Skeletal muscle satellite cell (primary cell): ENCODE data around the gene SLC7A7.

ENCODE experiments used
- H3K27me3 ChIP-seq: 2 replicates; pipeline ENCODE4 v1.7.0; 2013; ENCODE audit warnings: low read length; ENCODE audit not compliant: control insufficient read depth, insufficient read depth
- H3K36me3 ChIP-seq: 2 replicates; pipeline ENCODE4 v1.7.0; 2013; ENCODE audit warnings: mild to moderate bottlenecking, control low read depth, low read length; ENCODE audit not compliant: insufficient read depth
- H3K4me1 ChIP-seq: 2 replicates; pipeline ENCODE4 v1.7.0; 2013; ENCODE audit warnings: low read length; ENCODE audit not compliant: control insufficient read depth, insufficient read depth
- H3K4me2 ChIP-seq: 2 replicates; pipeline ENCODE4 v1.7.0; 2013; ENCODE audit warnings: mild to moderate bottlenecking, low read length
- H3K4me3 ChIP-seq: 2 replicates; pipeline ENCODE4 v1.7.0; 2013; ENCODE audit warnings: low read length
- H3K9ac ChIP-seq: 2 replicates; pipeline ENCODE4 v1.7.0; 2013; ENCODE audit warnings: mild to moderate bottlenecking, low read depth, low read length, moderate library complexity
- H3K9me3 ChIP-seq: replicated peaks from 2 replicates; pipeline ENCODE4 v1.7.0; 2013; ENCODE audit warnings: mild to moderate bottlenecking, control low read depth, low read length

SLC7A7 gene

GRCh38 chr14:22849212-22849819, 34.1 kb upstream of the SLC7A7 start:
- H3K4me3 ChIP-seq: no peak overlapping the region
- peak overlapping the region; percentile 76 for H3K9ac ChIP-seq

GRCh38 chr14:22848351-22849164, 33.3 kb upstream of the SLC7A7 start:
- H3K27me3 ChIP-seq: no peaks in the 10 kb centered on the region
- peaks cover 72% of the 10 kb centered on the region for H3K4me1 ChIP-seq
- no peaks in the 10 kb centered on the region for H3K9me3 ChIP-seq
- H3K36me3 ChIP-seq: peaks cover 36% of the 10 kb centered on the region
- peak overlapping the region; percentile 55 for H3K4me2 ChIP-seq
- peak overlapping the region; percentile 13 for H3K4me3 ChIP-seq
- H3K9ac ChIP-seq: peak overlapping the region; percentile 76

More at GRCh38 chr14:22849212-22849819, 34.1 kb upstream of the SLC7A7 start:
- peak overlapping the region; percentile 55 for H3K4me2 ChIP-seq
- no peaks in the 10 kb centered on the region for H3K27me3 ChIP-seq
- peaks cover 31% of the 10 kb centered on the region for H3K36me3 ChIP-seq
- H3K4me1 ChIP-seq: peaks cover 72% of the 10 kb centered on the region
- H3K9me3 ChIP-seq: no peaks in the 10 kb centered on the region

DNA sequence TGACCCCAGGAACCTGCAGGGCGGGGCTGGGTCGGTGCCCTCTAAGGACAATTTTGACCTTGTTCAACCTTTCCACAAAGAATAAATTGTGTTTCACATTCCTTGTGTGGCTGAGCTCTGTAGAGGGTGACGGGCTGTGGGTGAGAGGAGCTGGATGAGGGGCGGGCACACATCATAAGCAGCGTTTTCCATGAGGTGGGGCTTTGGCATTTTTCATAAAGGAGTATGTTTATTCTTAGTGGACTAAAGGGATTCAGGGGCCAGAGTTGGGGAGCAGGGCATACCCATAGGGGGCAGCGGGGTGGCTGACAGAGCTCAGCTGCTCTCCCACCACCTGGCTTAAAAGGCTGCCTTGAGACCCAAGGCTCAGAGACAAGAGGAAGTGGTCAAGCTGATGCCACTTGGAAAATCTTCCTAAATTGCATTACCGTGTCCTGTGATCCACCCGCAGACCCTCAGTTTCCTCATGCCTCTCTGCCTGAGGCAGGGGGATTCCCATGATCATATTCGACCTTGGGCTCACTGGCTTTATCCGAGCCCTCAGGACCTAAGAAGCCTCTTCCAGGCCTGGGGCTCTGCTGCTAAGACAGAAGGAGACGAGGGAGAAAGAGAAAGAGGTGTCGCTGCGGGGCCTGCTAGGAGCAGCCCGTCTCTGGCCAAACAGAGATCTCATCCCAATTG, 32.6 kb upstream of the SLC7A7 start:
- Histone ChIP-seq H3K36me3 (peaks cover 43% of the 10 kb centered on the region), H3K9me3 (no peaks in the 10 kb centered on the region), H3K4me3 (peak overlapping the region; percentile 13), H3K4me2 (peak overlapping the region; percentile 55), H3K9ac (peak overlapping the region; percentile 76), H3K27me3 (no peaks in the 10 kb centered on the region), H3K4me1 (peaks cover 67% of the 10 kb centered on the region)

GRCh38 chr14:22846811-22847307, 31.6 kb upstream of the SLC7A7 start:
- Histone ChIP-seq H3K4me3 (no peak overlapping the region), H3K4me2 (no peak overlapping the region), H3K9me3 (no peaks in the 10 kb centered on the region), H3K4me1 (peaks cover 57% of the 10 kb centered on the region), H3K27me3 (no peaks in the 10 kb centered on the region), H3K9ac (peak overlapping the region; percentile 42), H3K36me3 (peaks cover 53% of the 10 kb centered on the region)

DNA sequence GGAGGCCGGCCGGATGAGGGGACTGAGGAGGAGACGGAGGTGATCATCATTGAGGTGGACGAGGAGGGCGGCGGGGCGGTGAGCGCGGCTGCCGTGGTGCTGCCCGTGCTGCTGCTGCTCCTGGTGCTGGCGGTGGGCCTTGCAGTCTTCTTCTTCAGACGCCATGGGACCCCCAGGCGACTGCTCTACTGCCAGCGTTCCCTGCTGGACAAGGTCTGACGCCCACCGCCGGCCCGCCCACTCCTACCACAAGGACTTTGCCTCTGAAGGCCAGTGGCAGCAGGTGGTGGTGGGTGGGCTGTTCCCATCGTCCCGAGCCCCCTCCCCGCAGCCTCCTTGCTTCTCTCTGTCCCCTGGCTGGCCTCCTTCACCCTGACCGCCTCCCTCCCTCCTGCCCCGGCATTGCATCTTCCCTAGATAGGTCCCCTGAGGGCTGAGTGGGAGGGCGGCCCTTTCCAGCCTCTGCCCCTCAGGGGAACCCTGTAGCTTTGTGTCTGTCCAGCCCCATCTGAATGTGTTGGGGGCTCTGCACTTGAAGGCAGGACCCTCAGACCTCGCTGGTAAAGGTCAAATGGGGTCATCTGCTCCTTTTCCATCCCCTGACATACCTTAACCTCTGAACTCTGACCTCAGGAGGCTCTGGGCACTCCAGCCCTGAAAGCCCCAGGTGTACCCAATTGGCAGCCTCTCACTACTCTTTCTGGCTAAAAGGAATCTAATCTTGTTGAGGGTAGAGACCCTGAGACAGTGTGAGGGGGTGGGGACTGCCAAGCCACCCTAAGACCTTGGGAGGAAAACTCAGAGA, 30.8 kb upstream of the SLC7A7 start:
- peaks cover 49% of the 10 kb centered on the region for H3K4me1 ChIP-seq
- peaks cover 61% of the 10 kb centered on the region for H3K36me3 ChIP-seq
- H3K27me3 ChIP-seq: no peaks in the 10 kb centered on the region
- peak overlapping the region; percentile 42 for H3K9ac ChIP-seq
- H3K4me3 ChIP-seq: no peak overlapping the region
- no peak overlapping the region for H3K4me2 ChIP-seq
- H3K9me3 ChIP-seq: no peaks in the 10 kb centered on the region

DNA sequence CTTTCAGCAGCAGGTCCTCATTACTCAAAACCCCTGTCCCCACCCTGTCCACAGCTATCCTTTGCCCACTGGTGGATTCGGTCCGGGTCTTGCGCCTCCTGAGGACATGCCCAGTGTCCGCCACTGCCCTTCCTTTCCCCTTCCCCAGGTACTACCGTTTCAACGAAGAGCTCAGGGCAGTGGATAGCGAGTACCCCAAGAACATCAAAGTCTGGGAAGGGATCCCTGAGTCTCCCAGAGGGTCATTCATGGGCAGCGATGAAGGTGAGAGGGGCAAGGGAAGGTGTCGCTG, 29.8 kb upstream of the SLC7A7 start:
- peaks cover 68% of the 10 kb centered on the region for H3K36me3 ChIP-seq
- H3K4me2 ChIP-seq: no peak overlapping the region
- H3K9me3 ChIP-seq: no peaks in the 10 kb centered on the region
- H3K4me3 ChIP-seq: no peak overlapping the region
- H3K4me1 ChIP-seq: peaks cover 40% of the 10 kb centered on the region
- H3K27me3 ChIP-seq: no peaks in the 10 kb centered on the region
- no peak overlapping the region for H3K9ac ChIP-seq

DNA sequence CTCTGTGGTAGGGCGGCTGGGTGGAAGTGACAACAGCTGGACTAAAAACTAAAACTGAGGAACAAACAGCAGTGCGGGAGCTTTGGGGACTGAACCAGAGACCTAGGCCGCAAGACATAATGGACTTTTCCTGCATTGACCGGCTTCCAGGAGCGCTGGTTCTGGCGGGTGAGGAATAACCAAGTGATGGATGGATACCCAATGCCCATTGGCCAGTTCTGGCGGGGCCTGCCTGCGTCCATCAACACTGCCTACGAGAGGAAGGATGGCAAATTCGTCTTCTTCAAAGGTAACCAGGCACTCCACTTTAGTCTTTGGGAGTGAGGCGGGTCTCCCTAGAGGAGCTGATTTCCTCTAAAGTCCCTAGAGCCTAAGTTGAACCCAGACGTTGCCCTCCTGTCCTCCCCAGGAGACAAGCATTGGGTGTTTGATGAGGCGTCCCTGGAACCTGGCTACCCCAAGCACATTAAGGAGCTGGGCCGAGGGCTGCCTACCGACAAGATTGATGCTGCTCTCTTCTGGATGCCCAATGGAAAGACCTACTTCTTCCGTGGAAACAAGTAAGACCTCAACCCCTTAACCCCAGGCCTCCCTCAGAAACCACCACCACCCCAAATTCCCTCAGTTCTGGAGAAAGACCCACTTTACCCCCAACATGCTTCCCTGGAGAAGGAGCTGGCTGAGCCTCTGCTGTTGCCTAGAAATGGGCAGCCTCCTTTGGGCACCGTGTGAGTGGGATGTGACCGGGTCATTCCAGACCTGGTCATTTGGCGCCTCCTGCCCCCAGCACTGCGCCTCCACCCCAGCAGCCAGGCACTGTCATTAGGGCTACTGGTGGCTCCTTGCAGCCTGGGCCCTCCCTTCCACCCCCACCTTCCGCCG, 29.2 kb upstream of the SLC7A7 start:
- H3K4me2 ChIP-seq: no peak overlapping the region
- H3K9me3 ChIP-seq: no peaks in the 10 kb centered on the region
- H3K9ac ChIP-seq: no peak overlapping the region
- no peaks in the 10 kb centered on the region for H3K27me3 ChIP-seq
- H3K4me3 ChIP-seq: no peak overlapping the region
- H3K4me1 ChIP-seq: peaks cover 37% of the 10 kb centered on the region
- peaks cover 72% of the 10 kb centered on the region for H3K36me3 ChIP-seq

DNA sequence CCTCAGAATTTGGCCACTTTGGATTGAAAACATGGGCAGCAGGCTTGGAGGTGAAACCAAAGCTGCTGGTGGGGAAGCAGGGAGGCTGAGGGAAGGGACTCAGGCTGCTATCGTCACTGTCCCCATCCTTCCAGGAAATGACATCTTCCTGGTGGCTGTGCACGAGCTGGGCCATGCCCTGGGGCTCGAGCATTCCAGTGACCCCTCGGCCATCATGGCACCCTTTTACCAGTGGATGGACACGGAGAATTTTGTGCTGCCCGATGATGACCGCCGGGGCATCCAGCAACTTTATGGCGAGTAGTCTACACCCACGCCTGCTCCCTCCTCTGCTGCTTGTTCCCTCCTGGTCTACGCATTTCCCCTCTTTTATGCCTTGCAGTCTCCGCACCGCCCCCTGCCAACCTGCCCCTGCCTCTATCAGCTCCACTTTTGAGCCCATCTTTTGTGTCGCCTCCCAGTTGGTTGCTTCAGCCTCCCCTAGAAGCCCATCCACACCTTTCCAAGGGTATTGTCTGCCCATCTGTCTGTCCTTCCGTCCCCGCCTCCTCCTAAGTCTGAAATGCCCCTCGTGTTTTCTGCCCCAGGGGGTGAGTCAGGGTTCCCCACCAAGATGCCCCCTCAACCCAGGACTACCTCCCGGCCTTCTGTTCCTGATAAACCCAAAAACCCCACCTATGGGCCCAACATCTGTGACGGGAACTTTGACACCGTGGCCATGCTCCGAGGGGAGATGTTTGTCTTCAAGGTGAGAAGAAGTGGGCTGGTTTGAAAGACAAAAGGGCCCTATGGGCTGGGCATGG, 28.1 kb upstream of the SLC7A7 start:
- H3K36me3 ChIP-seq: peaks cover 80% of the 10 kb centered on the region
- H3K4me1 ChIP-seq: peaks cover 36% of the 10 kb centered on the region
- no peaks in the 10 kb centered on the region for H3K9me3 ChIP-seq
- H3K4me3 ChIP-seq: no peak overlapping the region
- H3K9ac ChIP-seq: no peak overlapping the region
- H3K27me3 ChIP-seq: no peaks in the 10 kb centered on the region
- no peak overlapping the region for H3K4me2 ChIP-seq

DNA sequence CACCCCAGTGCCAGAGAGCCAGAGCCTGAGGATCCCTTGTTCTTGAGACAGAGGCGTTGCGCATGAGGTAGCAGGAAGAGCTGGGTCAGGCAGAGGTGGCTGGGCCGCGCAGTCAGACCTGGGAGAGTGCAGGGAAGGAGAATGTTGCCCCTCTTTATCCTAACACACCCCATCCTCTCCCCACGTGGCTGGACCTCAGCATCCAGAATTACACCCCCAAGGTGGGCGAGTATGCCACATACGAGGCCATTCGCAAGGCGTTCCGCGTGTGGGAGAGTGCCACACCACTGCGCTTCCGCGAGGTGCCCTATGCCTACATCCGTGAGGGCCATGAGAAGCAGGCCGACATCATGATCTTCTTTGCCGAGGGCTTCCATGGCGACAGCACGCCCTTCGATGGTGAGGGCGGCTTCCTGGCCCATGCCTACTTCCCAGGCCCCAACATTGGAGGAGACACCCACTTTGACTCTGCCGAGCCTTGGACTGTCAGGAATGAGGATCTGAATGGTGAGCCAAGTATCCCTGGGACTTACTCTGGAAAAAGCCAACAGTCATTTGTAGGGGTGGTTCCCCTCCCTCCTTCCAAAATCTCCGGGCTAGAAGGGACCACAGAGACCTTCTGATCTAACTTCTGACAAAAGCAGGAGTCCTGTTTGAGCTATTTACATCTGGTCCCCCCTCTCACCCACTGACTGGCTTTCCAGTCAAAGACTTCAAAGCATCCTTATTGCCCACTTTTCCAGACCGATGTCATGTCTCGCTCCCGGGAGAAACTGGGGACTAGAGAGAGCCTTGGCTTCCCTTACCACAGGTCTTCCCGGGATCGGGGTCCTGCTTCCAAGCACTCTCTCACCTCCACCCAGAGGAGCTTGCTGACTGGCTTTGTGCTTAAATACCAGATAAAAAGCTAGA, 27.2 kb upstream of the SLC7A7 start:
- Histone ChIP-seq H3K36me3 (peaks cover 82% of the 10 kb centered on the region), H3K9me3 (no peaks in the 10 kb centered on the region), H3K4me1 (peaks cover 27% of the 10 kb centered on the region), H3K4me3 (no peak overlapping the region), H3K27me3 (no peaks in the 10 kb centered on the region), H3K4me2 (no peak overlapping the region), H3K9ac (peak overlapping the region; percentile 4)
